Measurements from ENCODE around the gene CISTR. TPM values are rescaled to one million over a fixed set of nuclear protein-coding genes. Genes with fewer than 3 reads are reported as not detected.

Gene CISTR
- total RNA-seq, 4 donors from 2014 or later, result not detected

- Histone ChIP-seq H3K27me3 (peaks cover 0 to 20% (median 20%) of the 10 kb centered on the region in 3 donors), H3K9me3 (no peaks in the 10 kb centered on the region), H3K4me3 (peak overlapping the region in 1 of 4 donors; percentile 21), H3K4me1 (no peaks in the 10 kb centered on the region), H3K27ac (no peak overlapping the region), H3K36me3 (no peaks in the 10 kb centered on the region)
- intact Hi-C loops (cut with DNase I; ENCODE audit: low total_unique reads), result no loop called here
- TF ChIP-seq POLR2A (IDR thresholded peaks at IDR 0.05) (no peak), CTCF (IDR thresholded peaks at IDR 0.05 in 4 of 5, conservative IDR thresholded peaks at IDR 0.05 in 1 of 5) (peak; percentile 66 to 88 (median 78))
- peak; percentile 42 to 51 for ATAC-seq
- in situ Hi-C loops (cut with MboI; ENCODE audit: low sequenced_read_pairs in 4 of 4), result no loop called here
- DNase-seq, result peak in 1 of 2 donors; percentile 48
Observed at GRCh38 chr12:53757101-53757770, 5.5 kb upstream of the CISTR start.

GRCh38 chr12:53756300-53757100 is 4.7 kb upstream of the CISTR start:
- intact Hi-C loops (cut with DNase I; ENCODE audit: low total_unique reads) (no loop called here), in situ Hi-C loops (cut with MboI; ENCODE audit: low sequenced_read_pairs in 4 of 4) (no loop called here)
- no peak for ATAC-seq
- H3K4me1 ChIP-seq, result peaks cover 0 to 5% of the 10 kb centered on the region in 2 donors
- H3K27me3 ChIP-seq, result peaks cover 0 to 28% (median 26%) of the 10 kb centered on the region in 3 donors
- DNase-seq, result no peak
- no peak for TF ChIP-seq POLR2A (IDR thresholded peaks at IDR 0.05)
- TF ChIP-seq CTCF (IDR thresholded peaks at IDR 0.05 in 4 of 5, conservative IDR thresholded peaks at IDR 0.05 in 1 of 5), result no peak
- H3K9me3 ChIP-seq, result no peaks in the 10 kb centered on the region
- no peaks in the 10 kb centered on the region for H3K36me3 ChIP-seq
- no peak overlapping the region for H3K27ac ChIP-seq
- peak overlapping the region in 1 of 4 donors; percentile 21 for H3K4me3 ChIP-seq

GRCh38 chr12:53755893-53756292 is 4.1 kb upstream of the CISTR start:
- H3K9me3 ChIP-seq, result no peaks in the 10 kb centered on the region
- no peak overlapping the region for H3K27ac ChIP-seq
- intact Hi-C loops (cut with DNase I; ENCODE audit: low total_unique reads) (no loop called here), in situ Hi-C loops (cut with MboI; ENCODE audit: low sequenced_read_pairs in 4 of 4) (no loop called here)
- ATAC-seq (no peak), DNase-seq (no peak)
- no peak overlapping the region for H3K4me3 ChIP-seq
- H3K36me3 ChIP-seq, result no peaks in the 10 kb centered on the region
- peaks cover 0 to 10% of the 10 kb centered on the region in 2 donors for H3K4me1 ChIP-seq
- H3K27me3 ChIP-seq, result peaks cover 5 to 32% (median 31%) of the 10 kb centered on the region in 3 donors
- TF ChIP-seq POLR2A (IDR thresholded peaks at IDR 0.05), result no peak
- TF ChIP-seq CTCF (IDR thresholded peaks at IDR 0.05 in 4 of 5, conservative IDR thresholded peaks at IDR 0.05 in 1 of 5), result no peak

- Histone ChIP-seq H3K4me1 (peaks cover 0 to 14% of the 10 kb centered on the region in 2 donors), H3K36me3 (no peaks in the 10 kb centered on the region), H3K27ac (no peak overlapping the region), H3K27me3 (peaks cover 7 to 35% (median 34%) of the 10 kb centered on the region in 3 donors), H3K9me3 (no peaks in the 10 kb centered on the region), H3K4me3 (no peak overlapping the region)
- DNase-seq, result no peak
- no peak for ATAC-seq
- intact Hi-C loops (cut with DNase I; ENCODE audit: low total_unique reads) (no loop called here), in situ Hi-C loops (cut with MboI; ENCODE audit: low sequenced_read_pairs in 4 of 4) (no loop called here)
- no peak for TF ChIP-seq POLR2A (IDR thresholded peaks at IDR 0.05)
- no peak for TF ChIP-seq CTCF (IDR thresholded peaks at IDR 0.05 in 4 of 5, conservative IDR thresholded peaks at IDR 0.05 in 1 of 5)
Observed at GRCh38 chr12:53755451-53755891, 3.7 kb upstream of the CISTR start.
